Stimulated activated CD8-positive, alpha-beta memory T cell treated with anti-CD3 and anti-CD28 coated beads, Interleukin-7, amount 100 ng/mL, for 4 hours (primary cell): ENCODE measurements around the gene PUDP.

Source experiments
- DNase-seq, 2 donors: peaks; one replicate each; pipeline ENCODE4 v3.0.0-alpha.2; 2020; ENCODE audit warnings: low read depth in 2 of 2

Gene PUDP

GRCh38 chrX:7146703-7147412 lies 1.1 kb downstream of the PUDP start:
- no peak for DNase-seq

DNA sequence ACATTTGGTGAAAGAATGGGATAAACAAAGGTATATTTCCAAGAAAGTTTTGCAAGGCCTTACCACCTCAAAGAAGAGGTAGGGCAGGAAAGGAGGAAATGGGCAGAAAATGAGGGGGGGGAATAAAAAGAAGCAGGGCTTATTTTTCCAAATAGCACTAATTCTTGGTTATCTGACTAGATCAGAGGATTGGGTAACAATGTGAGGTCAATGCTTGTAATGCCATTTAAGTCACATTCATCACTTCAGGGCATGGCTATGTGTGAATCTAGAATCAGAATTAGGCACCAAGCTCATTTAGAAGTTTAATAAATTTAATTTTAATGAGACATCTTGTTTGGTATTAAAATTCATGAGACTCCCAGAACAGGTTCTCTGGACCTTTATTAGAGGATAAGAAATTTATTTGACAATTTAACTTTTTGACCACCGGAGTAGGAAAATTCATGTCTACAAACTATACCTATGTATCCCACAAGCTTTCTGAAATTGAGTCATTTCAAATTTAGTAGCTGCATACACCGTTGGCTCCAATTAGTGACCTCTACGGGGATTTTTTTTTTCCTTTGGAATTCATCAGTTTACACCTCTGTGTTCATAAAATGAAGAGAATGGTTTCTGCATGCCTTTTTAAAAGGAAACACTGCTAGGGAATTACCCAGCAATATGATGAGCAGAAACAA lies 1.8 kb downstream of the PUDP start:
- no peak for DNase-seq

DNA sequence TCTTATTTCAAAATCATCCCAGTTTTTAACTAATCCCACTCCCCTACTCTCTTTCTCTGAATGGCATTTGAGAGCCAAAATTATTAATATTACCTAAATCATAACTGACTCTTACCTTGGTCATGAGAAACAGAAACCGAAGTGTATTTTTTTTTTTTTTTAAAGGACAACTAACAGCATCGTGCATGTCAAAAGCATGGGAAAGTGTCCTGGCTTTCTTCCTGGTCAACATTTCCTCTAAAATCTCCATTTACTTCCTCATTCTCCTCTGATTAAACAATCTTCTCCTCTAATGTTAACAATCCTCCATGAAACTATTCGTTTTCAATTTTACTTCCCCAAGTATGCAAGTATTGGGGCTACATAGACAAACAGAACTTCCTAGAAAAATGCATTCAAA lies 2.5 kb downstream of the PUDP start:
- DNase-seq = no peak

DNA sequence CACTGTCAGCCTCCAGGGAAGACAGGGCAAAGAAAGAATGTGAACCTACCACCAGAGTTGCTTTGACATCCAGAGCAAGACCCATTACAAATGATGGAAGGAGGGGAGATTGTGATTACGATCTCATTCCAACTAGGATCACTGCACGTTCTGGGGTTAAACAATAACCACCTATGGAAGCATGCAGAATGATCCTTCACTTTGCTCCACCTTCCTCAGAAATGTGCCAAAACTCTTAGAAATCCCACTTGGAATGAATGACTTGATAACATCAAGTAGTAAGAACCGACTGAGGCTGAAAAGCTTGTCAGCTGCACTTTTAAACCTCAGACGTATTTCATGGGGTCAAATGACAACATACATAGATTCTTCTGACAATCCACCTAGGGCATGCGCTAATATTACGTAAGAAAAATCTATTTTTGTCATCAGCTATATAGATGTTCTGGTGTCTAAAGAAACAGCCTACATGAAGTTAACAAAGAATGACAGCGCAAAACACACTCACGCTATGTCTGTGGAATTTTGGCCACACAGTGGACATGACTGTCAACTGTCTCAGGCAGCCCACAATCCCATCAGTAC lies 3.9 kb downstream of the PUDP start:
- DNase-seq = no peak

DNA sequence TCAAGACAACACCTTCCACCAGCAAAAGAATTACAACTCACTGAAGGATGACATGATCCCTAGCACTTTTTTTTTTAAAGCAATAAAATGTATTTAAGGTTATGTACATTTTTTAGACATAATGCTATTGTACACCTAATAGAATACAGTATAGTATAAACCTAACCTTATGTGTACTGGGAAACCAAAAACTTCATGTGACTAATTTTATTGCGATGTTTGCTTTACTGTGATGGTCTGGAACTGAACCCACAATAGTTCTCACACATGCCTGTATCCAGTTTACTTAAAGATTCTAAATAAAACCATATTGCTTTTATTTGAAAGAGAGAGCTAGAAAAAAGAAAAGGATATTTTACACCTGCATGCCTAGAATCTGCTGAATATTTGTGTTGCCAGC lies 4.9 kb downstream of the PUDP start:
- no peak for DNase-seq

DNA sequence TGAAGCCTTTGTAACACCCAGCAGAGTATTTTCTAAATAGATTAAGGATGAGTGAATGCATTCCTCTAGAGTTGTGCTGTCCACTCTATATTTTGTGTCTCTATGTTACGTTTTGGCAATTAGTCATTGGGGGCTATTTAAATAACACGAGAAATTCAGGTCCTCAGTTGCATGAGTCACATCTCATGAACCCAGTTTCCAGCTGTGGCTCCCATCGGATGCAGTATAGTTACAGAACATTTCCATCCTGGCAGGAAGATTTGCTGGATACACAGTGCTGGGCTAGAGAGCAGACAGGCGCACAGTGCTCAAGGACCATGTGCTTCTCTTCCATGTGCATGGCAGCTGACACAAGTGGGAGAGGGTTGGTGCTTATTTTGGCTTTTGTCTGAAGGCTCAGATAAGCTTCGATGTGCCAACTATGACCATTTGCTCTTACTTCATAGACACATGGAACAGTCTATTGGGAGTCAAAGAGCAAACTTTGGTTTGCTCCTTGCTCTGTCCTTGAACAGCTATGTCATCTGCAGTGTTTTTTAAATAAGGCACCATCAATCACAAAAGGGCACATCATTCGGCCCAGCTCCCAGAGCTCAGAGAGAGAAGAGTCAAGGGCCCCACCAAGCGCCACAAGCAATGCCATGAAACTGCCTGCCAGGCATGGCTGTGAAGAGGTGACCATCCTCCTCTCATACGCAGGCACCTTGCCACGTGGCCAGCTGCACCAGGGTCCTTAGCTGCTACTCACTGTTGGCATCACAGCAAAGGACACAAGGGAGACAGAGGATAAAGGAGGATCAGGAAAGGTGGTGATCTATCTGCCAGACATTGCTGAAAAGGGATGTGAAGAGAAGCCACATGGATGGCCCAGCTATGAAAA lies 8.5 kb downstream of the PUDP start:
- DNase-seq = no peak

- DNase-seq = no peak
Observed at GRCh38 chrX:7134981-7135380, 13.0 kb downstream of the PUDP start.

- no peak for DNase-seq
Observed at GRCh38 chrX:7133050-7133440, 14.9 kb downstream of the PUDP start.

DNA sequence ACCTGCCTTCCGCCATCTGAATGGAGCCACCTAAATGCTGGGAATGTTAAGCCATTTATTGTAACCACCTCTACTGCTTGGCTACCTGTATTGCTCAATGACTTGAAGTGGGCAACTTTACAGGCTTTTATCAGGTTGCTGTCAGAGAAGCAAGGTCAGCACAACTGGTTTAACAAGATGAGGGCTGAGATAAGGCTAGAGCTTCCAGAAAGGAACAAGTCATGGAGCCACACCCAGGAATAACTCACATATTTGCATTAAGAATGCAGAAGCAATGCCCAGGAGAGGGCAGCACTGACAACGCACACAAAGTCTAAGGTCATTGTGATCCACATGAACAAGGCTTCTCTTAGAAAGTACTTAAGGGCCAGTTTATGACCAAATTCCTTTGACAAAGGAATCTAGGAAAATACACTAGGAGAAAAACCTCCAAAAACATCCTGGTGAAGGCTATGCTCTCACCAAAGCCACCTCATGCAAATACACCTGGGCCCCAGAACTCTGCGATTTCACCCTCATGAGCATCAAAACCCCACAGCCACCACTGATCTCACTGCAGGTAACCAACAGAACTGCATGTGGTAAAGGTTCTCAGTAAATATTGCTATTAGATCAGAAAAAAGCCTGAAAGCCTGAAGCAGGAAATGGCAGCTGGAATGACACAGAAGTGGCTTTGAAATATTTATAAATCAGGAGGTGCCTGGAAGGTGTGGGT lies 15.5 kb downstream of the PUDP start:
- no peak for DNase-seq

DNA sequence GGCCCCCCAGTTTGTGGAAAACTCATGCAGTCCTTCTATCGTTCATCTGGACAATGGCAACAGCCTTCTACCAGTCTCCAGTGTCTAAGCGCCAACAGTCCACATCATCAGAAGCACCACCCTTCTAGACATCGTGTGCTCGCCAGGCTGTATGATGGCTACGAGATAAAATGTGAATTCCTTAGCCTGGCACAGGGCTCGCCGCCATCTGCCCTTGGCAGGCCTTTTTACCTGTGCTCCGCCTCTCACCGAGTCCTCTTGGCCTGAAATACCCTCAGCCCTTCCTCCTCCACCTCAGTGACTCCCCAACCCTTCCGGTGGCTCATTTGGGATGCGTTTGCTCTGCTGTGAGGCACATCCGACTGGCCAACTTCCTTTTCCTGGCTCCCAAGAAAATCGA lies 16.3 kb downstream of the PUDP start:
- DNase-seq = no peak

- no peak for DNase-seq
Observed at GRCh38 chrX:7127056-7127455, 20.9 kb downstream of the PUDP start.

DNA sequence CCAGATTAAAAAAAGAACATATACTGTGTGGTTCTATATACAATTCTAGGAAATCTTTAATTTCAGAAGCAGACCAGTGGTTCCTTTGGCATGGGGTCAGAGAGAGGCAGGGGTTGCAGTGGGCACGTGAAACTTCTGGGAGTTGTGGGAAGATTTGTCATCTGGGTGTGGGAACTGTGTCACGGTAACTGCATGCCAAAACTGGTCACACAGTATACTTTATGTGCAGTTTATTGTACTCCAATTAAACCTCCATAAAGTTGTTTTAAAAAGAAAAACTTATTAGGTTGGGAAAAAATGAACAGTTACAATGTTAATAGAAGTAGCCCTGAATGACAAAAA lies 27.1 kb downstream of the PUDP start:
- no peak for DNase-seq

DNA sequence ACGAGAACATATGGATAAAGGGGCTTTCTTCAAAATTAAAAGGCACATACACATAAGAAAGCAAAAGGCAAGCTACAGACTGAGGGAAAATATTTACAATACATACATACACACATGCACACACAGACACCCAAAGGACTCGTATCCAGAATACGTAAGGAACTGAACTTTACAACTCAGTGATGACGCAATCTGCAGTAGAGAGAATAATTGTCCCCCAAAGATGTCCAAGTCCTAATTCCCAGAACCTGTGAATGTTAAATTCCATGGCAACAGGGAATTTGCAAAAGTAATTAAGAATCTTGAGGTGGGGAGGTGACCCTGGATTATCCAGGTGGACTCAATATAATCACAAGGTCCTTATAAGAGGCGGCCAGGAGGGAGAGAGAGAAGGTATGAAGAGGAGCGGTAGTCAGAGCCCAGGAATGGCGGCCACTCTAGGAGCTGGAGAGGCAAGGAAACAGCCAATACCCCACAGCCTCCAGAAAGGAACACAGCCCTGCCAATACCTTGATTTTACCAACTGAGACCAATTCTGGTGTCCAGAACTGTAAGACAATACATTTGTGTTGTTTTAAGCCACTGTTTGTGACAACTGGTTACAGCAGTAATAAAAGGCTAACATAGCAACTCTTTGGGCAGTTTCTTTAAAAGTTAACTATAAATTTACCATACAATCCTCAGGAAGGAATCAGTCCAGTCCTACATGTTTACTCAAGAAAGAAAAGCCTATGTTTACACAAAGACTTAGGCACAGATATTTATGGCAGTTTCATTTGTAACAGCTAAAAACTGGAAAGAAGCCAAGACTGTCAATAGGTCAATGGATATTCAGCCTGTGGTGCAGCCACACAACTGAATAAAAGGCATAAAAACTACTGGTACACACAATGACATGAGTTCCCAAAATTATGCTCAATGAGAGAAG lies 27.7 kb downstream of the PUDP start:
- no peak for DNase-seq

DNA sequence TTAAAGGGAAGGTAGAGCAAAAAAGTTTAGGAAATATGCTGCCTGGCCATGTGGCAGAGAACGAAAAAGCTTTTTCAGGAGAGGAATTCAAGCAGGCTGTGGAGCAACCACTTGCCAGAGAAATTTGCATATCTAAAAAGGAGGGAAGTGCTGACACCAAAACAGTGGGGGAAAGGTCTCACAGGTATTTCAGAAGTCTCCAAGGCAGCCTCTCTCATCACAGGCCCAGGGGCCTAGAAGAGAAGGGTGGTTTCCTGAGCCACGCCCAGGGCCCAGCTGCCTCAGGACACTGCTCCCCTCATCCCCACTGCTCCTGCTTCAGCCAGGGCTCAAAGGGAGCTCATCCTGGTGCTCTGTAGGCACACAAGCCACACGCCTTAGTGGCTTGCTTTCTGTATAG lies 30.4 kb downstream of the PUDP start:
- no peak for DNase-seq

- no peak for DNase-seq
Observed at GRCh38 chrX:7116081-7116480, 31.9 kb downstream of the PUDP start.

- no peak for DNase-seq
Observed at GRCh38 chrX:7115557-7115956, 32.4 kb downstream of the PUDP start.

- DNase-seq = no peak
Observed at GRCh38 chrX:7112071-7112470, 35.9 kb downstream of the PUDP start.

DNA sequence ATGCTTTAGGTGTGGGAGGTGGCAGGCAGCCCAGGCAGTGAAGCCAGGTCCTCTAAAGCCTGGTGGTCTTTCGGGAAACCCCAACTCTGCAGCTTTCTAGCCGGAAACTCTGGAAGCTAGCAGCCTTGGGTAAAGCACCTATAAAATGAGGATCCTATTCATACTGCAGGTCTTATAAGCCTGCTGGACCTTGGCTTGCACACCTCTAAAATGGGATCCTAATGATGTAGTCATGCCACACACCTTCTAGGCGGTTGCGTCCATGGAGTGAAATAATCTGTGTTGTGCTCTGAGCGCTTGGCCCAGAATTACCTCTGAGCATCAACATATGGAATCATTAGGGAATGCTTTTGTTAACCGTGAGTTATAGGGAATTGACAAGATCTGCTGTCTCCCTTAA lies 36.4 kb downstream of the PUDP start:
- DNase-seq = no peak

- no peak for DNase-seq
Observed at GRCh38 chrX:7110821-7111276, 37.1 kb downstream of the PUDP start.
